GM23248 (cell line): ENCODE results near the gene HOXA6. TPM values are rescaled to one million over a fixed set of nuclear protein-coding genes. Genes with fewer than 3 reads are reported as not detected.
A peak's percentile ranks its signal among the peaks of the same experiment; 100 is the strongest.

Source experiments
- DNase-seq: peaks from one replicate; pipeline ENCODE4 v3.0.0-alpha.2; 2015
- H2AFZ ChIP-seq: fragments of 200-600 bp; sonication (generic); 2 replicates; pipeline ENCODE4 v1.6.1; 2016; ENCODE audit warnings: antibody characterized with exemption
- H3F3A ChIP-seq: fragments of 200-600 bp; sonication (generic); 2 replicates; pipeline ENCODE4 v1.6.1; 2016; ENCODE audit warnings: mild to moderate bottlenecking, antibody characterized with exemption, mixed run types; ENCODE audit not compliant: insufficient read depth
- H3K27ac ChIP-seq: fragments of 200-600 bp; sonication (generic); 2 replicates; pipeline ENCODE4 v1.5.1; 2016; ENCODE audit warnings: mild to moderate bottlenecking
- H3K27me3 ChIP-seq: fragments of 200-600 bp; sonication (generic); replicated peaks from 2 replicates; pipeline ENCODE4 v1.6.1; 2016; ENCODE audit warnings: mild to moderate bottlenecking; ENCODE audit not compliant: insufficient read depth
- H3K36me3 ChIP-seq: fragments of 200-600 bp; sonication (generic); 2 replicates; pipeline ENCODE4 v1.6.1; 2016; ENCODE audit warnings: low read depth, mild to moderate bottlenecking
- H3K4me1 ChIP-seq: fragments of 200-600 bp; sonication (generic); 2 replicates; pipeline ENCODE4 v1.6.1; 2016; ENCODE audit warnings: mild to moderate bottlenecking; ENCODE audit not compliant: insufficient read depth
- H3K4me2 ChIP-seq: fragments of 200-600 bp; sonication (generic); one replicate; pipeline ENCODE4 v1.6.1; 2016; ENCODE audit warnings: mild to moderate bottlenecking; ENCODE audit not compliant: unreplicated experiment
- H3K4me3 ChIP-seq: fragments of 200-600 bp; sonication (generic); 2 replicates; pipeline ENCODE4 v1.5.1; 2016; ENCODE audit warnings: mild to moderate bottlenecking
- H3K79me2 ChIP-seq: fragments of 200-600 bp; sonication (generic); 2 replicates; pipeline ENCODE4 v1.6.1; 2016; ENCODE audit warnings: mild to moderate bottlenecking; ENCODE audit not compliant: insufficient read depth
- H3K9ac ChIP-seq: fragments of 200-600 bp; sonication (generic); 2 replicates; pipeline ENCODE4 v1.6.1; 2016; ENCODE audit warnings: mild to moderate bottlenecking
- H3K9me2 ChIP-seq: fragments of 200-600 bp; sonication (generic); 2 replicates; pipeline ENCODE4 v1.6.1; 2016; ENCODE audit warnings: mixed run types, mild to moderate bottlenecking, moderate library complexity; ENCODE audit not compliant: insufficient read depth
- H3K9me3 ChIP-seq: fragments of 200-600 bp; sonication (generic); one replicate; pipeline ENCODE4 v1.6.1; 2017; ENCODE audit warnings: low read depth
- H4K20me1 ChIP-seq: fragments of 200-600 bp; sonication (generic); 2 replicates; pipeline ENCODE4 v1.6.0; 2016; ENCODE audit not compliant: insufficient read depth
- EZH2 ChIP-seq: fragments of 200-600 bp; sonication (generic); IDR thresholded peaks from 2 replicates; pipeline ENCODE4 v1.6.1; 2018; ENCODE audit warnings: antibody characterized with exemption, mild to moderate bottlenecking; ENCODE audit not compliant: insufficient read depth, poor library complexity, severe bottlenecking
- EZH2phosphoT487 ChIP-seq: fragments of 200-600 bp; sonication (generic); IDR thresholded peaks from 2 replicates; pipeline ENCODE4 v1.6.1; 2018; ENCODE audit warnings: antibody characterized with exemption, moderate library complexity, mild to moderate bottlenecking, low read depth; ENCODE audit not compliant: insufficient read depth
- WGBS, 2 experiments: methylation state at CpG; one replicate each; pipeline ENCODE4 v1.1.6; 2015 to 2017; ENCODE audit warnings: low lambda C conversion rate in 2 of 2, low coverage in 1 of 2; ENCODE audit errors: missing lambda C conversion rate in 2 of 2; 5-methylcytosine and 5-hydroxymethylcytosine counted together
- in situ Hi-C: fragments of 300-500 bp; cut with MboI; formaldehyde crosslinking; loops from 2 replicates; pipeline ENCODE4 v1.15.0; 2020
- polyA plus RNA-seq: library from polyadenylated mRNA; unstranded; fragments of >200 nt; fragmentation: Nextera tagmentation; extraction: Ambion mirVana; gene quantifications from 2 replicates; pipeline ENCODE4 v1.2.1, GENCODE V29; 2016
- total RNA-seq: library from RNA; depleted of rRNA; stranded (reverse); fragments of >200 nt; shearing (Covaris generic); gene quantifications from 2 replicates; pipeline ENCODE4 v1.2.3, GENCODE V29; 2014

HOXA6 gene
- total and polyA plus RNA-seq, 2 experiments from 2014 or later: 3.2 to 3.5 TPM

DNA sequence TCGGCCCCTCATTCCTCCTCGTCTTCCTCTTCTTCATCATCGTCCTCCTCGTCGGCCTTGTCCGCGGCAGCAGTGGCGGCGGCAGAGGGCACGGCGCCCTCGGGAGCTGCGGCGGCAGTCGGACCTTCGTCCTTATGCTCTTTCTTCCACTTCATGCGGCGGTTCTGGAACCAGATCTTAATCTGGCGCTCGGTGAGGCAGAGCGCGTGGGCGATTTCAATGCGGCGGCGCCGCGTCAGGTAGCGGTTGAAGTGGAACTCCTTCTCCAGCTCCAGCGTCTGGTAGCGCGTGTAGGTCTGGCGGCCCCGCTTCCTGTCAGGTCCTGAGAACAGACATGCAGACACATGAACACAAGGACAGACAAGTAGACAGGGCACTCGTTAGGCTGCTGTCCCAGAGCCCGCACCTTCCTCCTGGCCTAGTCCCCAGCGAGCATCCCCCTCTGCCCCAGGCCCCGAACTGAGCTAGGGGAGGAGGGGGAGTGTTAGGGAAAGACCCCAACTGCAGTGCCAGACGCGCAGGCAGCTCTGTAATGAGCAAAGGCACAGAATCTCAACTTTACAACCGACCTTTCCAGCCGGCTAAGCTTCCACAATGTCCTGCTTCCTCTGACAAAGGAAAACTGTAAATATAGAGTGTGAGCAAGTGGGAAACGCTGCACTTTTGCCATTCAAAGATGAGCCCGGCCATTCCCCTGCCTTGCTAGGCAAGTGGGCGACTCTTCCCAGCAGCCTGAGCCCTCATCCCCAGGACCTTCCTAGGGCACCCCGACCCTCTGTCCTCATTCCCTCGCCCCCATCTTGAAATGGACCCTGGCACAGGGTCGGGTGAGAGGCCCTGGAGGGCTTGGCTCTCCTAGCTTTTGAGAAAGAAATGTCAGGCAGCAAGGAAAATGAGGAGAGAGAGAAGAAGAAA, 7.6 kb upstream of the HOXA6 start:
- TF ChIP-seq EZH2phosphoT487 (no peak), EZH2 (no peak)
- H4K20me1 ChIP-seq: no peaks in the 10 kb centered on the region
- peak overlapping the region; percentile 93 for H3K4me2 ChIP-seq
- no peaks in the 10 kb centered on the region for H3K9me2 ChIP-seq
- no peaks in the 10 kb centered on the region for H3K27me3 ChIP-seq
- H3F3A ChIP-seq: peaks cover 16% of the 10 kb centered on the region
- H3K79me2 ChIP-seq: peaks cover 56% of the 10 kb centered on the region
- peak overlapping the region; percentile 96 for H2AFZ ChIP-seq
- peaks cover 14% of the 10 kb centered on the region for H3K4me1 ChIP-seq
- H3K36me3 ChIP-seq: no peaks in the 10 kb centered on the region
- H3K4me3 ChIP-seq: peak overlapping the region; percentile 88
- DNase-seq: peak; percentile 34
- 79 to 81% methylated on average over 46 to 48 of the region's 48 CpGs for WGBS, 2 experiments
- in situ Hi-C loops: loop anchor here (10.0 kb wide), 3 partner anchors 300 to 1290 kb away; no protein-coding TSS in a partner anchor
- peak overlapping the region; percentile 49 for H3K27ac ChIP-seq
- H3K9me3 ChIP-seq: no peaks in the 10 kb centered on the region
- peak overlapping the region; percentile 80 for H3K9ac ChIP-seq

DNA sequence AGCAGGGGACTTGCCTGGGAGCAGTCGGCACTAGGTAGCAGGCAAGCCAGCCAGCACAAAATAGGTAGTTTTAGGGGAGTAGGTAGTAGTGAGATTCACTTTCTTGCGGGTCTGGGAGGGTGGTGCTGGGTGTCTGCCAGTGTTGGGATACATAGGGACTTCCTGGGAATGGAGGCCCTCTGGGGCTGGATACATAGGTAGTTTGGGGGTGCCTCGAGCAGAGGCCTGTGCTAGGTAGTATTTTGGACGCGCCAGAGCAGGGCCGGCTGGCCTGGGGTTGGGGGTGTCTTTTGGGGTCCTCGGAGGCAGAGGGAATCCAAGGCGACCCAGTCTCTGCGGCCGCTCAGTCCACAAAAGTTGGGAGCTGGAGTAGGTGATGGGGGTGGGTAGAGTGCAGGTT, 6.8 kb upstream of the HOXA6 start:
- no peak overlapping the region for H3K4me2 ChIP-seq

DNA sequence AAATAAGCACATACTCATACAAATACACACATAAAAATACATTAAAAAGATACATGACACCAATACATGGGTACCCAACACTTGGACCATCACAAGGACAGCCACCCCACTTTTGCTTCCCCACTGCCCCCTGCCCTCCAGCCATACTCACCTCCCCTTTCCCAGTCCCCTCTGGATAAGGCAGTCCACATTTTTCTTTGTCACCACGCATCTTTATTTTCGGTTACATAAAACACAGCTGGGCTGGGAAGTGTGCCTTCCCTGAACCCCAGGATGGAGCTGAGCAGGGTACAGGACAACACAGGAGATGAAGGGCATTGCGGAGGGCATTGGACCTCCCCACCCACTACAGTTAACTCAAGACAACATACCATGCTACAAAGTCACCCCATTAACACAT, 6.0 kb upstream of the HOXA6 start:
- Histone ChIP-seq H3K27ac (peak overlapping the region; percentile 86; the same call in 1 of the 2 replicates), H3F3A (peaks cover 29% of the 10 kb centered on the region), H3K36me3 (no peaks in the 10 kb centered on the region), H3K79me2 (peaks cover 72% of the 10 kb centered on the region), H3K27me3 (no peaks in the 10 kb centered on the region), H3K4me1 (peaks cover 28% of the 10 kb centered on the region), H3K4me3 (no peak overlapping the region), H2AFZ (peak overlapping the region; percentile 88; the same call in 1 of the 2 replicates), H3K9me2 (no peaks in the 10 kb centered on the region), H3K9me3 (no peaks in the 10 kb centered on the region), H4K20me1 (no peaks in the 10 kb centered on the region), H3K9ac (no peak overlapping the region), H3K4me2 (no peak overlapping the region)
- DNase-seq: no peak
- in situ Hi-C loops: loop anchor here (10.0 kb wide), 3 partner anchors 299 to 1289 kb away; no protein-coding TSS in a partner anchor
- WGBS, 2 experiments: 90 to 96% methylated on average over 3 of the region's 3 CpGs
- TF ChIP-seq EZH2: no peak
- no peak for TF ChIP-seq EZH2phosphoT487

More for the DNA sequence above, 6.8 kb upstream of the HOXA6 start:
- no peak overlapping the region for H3K27ac ChIP-seq
- no peaks in the 10 kb centered on the region for H3K9me3 ChIP-seq
- H3K27me3 ChIP-seq: no peaks in the 10 kb centered on the region
- H3K4me3 ChIP-seq: no peak overlapping the region
- peaks cover 20% of the 10 kb centered on the region for H3K4me1 ChIP-seq
- no peak overlapping the region for H2AFZ ChIP-seq
- in situ Hi-C loops: loop anchor here (10.0 kb wide), 3 partner anchors 300 to 1290 kb away; no protein-coding TSS in a partner anchor
- H3K9me2 ChIP-seq: no peaks in the 10 kb centered on the region
- no peak overlapping the region for H3K9ac ChIP-seq
- no peak for DNase-seq
- peaks cover 64% of the 10 kb centered on the region for H3K79me2 ChIP-seq
- H4K20me1 ChIP-seq: no peaks in the 10 kb centered on the region
- no peak for TF ChIP-seq EZH2
- TF ChIP-seq EZH2phosphoT487: no peak
- H3F3A ChIP-seq: peaks cover 24% of the 10 kb centered on the region
- 96 to 97% methylated on average over 10 of the region's 10 CpGs for WGBS, 2 experiments
- no peaks in the 10 kb centered on the region for H3K36me3 ChIP-seq

DNA sequence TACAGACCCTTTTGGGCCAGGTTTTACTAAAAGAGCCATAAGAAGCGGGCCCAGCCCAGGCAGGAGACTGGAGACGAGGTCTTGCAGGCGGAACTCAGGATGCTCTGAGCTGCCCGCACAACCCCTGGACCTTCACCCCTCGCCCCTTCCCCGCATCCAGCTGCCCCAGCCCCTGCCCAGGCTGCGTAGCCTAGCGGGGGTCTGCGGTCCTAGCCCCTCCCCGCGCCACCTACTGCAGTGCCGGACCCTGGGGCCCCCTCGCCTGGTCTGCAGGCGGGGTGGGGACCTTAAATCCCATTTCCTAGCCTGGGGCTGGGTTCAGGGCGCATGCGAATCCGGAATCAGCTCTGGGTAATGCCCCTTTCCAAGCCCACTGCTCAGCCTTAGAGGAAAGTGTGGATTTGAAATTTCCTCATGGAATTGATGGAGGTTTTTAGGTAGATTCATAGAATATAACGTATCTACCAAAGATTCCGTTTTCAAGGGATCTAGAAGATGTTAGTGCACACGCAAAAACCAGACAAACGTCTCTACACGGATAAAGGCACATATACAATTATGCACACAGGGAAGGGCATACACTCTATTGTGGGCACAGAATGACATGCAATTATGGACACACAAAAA, 5.4 kb upstream of the HOXA6 start:
- H4K20me1 ChIP-seq: no peaks in the 10 kb centered on the region
- no peak for TF ChIP-seq EZH2
- no peak for TF ChIP-seq EZH2phosphoT487
- no peaks in the 10 kb centered on the region for H3K9me2 ChIP-seq
- no peak for DNase-seq
- no peaks in the 10 kb centered on the region for H3K9me3 ChIP-seq
- peaks cover 78% of the 10 kb centered on the region for H3K79me2 ChIP-seq
- H3K9ac ChIP-seq: peak overlapping the region; percentile 87
- H3K4me1 ChIP-seq: peaks cover 33% of the 10 kb centered on the region
- H3K4me3 ChIP-seq: peak overlapping the region; percentile 89
- peaks cover 29% of the 10 kb centered on the region for H3F3A ChIP-seq
- H3K4me2 ChIP-seq: peak overlapping the region; percentile 98
- 23 to 29% methylated on average over 16 to 22 of the region's 22 CpGs for WGBS, 2 experiments
- H3K27me3 ChIP-seq: no peaks in the 10 kb centered on the region
- H3K36me3 ChIP-seq: no peaks in the 10 kb centered on the region
- H2AFZ ChIP-seq: peak overlapping the region; percentile 88
- in situ Hi-C loops: loop anchor here (10.0 kb wide), 3 partner anchors 298 to 1288 kb away; no protein-coding TSS in a partner anchor
- H3K27ac ChIP-seq: peak overlapping the region; percentile 86
